ENCODE data around the gene RAD51.
"Not testable (repeated sequence)": the region's sequence is repeated elsewhere in the genome, so short reads cannot be mapped to it uniquely, and the experiment has no call there.

Gene RAD51

DNA sequence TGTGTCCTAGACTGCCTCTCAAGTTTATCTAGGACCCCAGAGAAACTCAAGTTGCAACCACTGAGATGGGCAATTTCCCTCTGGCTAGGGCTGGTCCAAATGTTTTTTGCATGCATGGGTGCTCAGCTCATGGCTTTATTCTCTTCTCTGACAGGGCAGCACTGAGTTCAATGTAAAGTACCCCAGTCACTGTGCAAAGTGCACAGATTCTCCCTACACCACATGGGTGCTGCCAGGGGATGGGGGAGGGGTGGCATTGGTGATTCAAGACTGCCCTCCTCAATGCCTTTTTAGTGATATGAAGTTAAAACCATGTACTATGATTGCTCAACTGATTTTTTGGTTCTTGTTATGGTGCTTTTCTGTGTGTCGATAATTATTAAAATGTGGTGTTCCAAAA is 14.8 kb upstream of the RAD51 start:
- Histone ChIP-seq H3K27me3 (no peaks in the 10 kb centered on the region), H3K36me3 (no peaks in the 10 kb centered on the region), H3K4me3 (ENCODE audit: low read depth, low read length) (no peak overlapping the region), H3K4me1 (no peaks in the 10 kb centered on the region; the same call in 1 of the 2 replicates), H3K9me3 (no peaks in the 10 kb centered on the region)
- TF ChIP-seq, protein P1, sequence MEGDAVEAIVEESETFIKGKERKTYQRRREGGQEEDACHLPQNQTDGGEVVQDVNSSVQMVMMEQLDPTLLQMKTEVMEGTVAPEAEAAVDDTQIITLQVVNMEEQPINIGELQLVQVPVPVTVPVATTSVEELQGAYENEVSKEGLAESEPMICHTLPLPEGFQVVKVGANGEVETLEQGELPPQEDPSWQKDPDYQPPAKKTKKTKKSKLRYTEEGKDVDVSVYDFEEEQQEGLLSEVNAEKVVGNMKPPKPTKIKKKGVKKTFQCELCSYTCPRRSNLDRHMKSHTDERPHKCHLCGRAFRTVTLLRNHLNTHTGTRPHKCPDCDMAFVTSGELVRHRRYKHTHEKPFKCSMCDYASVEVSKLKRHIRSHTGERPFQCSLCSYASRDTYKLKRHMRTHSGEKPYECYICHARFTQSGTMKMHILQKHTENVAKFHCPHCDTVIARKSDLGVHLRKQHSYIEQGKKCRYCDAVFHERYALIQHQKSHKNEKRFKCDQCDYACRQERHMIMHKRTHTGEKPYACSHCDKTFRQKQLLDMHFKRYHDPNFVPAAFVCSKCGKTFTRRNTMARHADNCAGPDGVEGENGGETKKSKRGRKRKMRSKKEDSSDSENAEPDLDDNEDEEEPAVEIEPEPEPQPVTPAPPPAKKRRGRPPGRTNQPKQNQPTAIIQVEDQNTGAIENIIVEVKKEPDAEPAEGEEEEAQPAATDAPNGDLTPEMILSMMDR (IDR thresholded peaks at IDR 0.05; ENCODE audit: low read depth, low read length) = no peak
- no peak for DNase-seq

DNA sequence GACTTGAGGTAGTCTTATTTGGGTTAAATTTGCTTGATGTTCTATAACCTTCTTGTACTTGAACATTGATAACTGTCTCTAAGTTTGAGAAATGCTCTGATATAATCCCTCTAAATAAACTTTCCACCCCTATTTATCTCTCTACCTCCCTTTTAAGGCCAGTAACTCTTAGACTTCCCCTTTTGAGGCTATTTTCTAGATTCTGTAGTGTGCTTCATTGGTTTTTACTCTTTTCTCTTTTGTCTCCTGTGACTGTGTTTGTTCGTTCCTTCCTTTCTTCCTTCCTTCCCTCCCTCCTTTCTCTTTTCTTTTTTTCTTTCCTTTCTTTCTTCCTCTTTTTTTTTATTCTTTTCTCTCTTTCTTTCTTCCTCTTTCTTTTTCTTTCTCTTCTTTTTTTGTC is 14.0 kb upstream of the RAD51 start:
- H3K4me1 ChIP-seq; H3K9me3 ChIP-seq; H3K4me3 ChIP-seq (ENCODE audit: low read depth, low read length); H3K36me3 ChIP-seq; H3K27me3 ChIP-seq; DNase-seq: not testable (repeated sequence)

DNA sequence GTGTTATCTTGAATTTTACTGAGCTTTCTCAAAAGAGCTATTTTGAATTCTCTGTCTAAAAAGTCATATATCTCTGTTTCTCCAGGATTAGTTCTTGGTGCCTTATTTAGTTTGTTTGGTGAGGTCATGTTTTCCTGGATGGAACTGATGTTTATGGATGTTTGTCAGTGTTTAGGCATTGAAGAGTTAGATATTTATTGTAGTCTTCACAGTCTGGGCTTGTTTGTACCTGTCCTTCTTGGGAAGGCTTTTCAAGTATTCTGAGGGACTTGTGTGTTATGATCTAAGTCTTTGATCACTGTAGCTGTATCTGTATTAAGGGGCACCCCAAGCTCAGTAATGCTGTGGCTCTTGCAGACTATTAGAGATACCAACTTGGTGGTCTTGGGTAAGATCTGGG is 10.6 kb upstream of the RAD51 start:
- no peaks in the 10 kb centered on the region; the same call in none of the 2 replicates for H3K4me1 ChIP-seq
- no peaks in the 10 kb centered on the region for H3K27me3 ChIP-seq
- no peak for DNase-seq

DNA sequence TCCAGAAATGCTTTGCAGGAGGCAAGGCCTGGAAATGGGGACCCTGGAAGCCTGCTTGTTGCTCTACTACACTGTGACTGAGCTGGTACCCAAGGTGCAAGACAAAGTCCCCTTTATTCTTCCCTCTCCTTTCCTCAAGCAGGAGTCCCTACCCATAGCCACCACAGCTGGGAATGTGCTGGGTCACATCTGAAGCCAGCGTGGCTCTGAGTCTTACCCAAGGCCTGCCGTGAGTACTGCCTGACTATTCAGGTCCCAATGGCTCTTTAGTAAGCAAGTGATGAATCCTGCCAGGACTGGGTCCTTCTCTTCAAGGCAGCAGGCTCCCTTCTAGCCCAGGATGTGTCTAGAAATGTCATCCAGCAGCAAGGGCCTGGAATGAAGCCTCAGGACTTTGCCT is 9.6 kb upstream of the RAD51 start:
- H3K4me3 ChIP-seq (ENCODE audit: low read depth, low read length) = no peak overlapping the region
- H3K9me3 ChIP-seq = no peaks in the 10 kb centered on the region
- DNase-seq = no peak
- H3K36me3 ChIP-seq = no peaks in the 10 kb centered on the region
- TF ChIP-seq, protein P1 (IDR thresholded peaks at IDR 0.05; ENCODE audit: low read depth, low read length) = no peak
- H3K27me3 ChIP-seq = no peaks in the 10 kb centered on the region
- H3K4me1 ChIP-seq = no peaks in the 10 kb centered on the region; the same call in 1 of the 2 replicates

More for the DNA sequence above, 10.6 kb upstream of the RAD51 start:
- TF ChIP-seq, protein P1 (IDR thresholded peaks at IDR 0.05; ENCODE audit: low read depth, low read length) = no peak
- Histone ChIP-seq H3K36me3 (no peaks in the 10 kb centered on the region), H3K9me3 (no peaks in the 10 kb centered on the region), H3K4me3 (ENCODE audit: low read depth, low read length) (no peak overlapping the region)

DNA sequence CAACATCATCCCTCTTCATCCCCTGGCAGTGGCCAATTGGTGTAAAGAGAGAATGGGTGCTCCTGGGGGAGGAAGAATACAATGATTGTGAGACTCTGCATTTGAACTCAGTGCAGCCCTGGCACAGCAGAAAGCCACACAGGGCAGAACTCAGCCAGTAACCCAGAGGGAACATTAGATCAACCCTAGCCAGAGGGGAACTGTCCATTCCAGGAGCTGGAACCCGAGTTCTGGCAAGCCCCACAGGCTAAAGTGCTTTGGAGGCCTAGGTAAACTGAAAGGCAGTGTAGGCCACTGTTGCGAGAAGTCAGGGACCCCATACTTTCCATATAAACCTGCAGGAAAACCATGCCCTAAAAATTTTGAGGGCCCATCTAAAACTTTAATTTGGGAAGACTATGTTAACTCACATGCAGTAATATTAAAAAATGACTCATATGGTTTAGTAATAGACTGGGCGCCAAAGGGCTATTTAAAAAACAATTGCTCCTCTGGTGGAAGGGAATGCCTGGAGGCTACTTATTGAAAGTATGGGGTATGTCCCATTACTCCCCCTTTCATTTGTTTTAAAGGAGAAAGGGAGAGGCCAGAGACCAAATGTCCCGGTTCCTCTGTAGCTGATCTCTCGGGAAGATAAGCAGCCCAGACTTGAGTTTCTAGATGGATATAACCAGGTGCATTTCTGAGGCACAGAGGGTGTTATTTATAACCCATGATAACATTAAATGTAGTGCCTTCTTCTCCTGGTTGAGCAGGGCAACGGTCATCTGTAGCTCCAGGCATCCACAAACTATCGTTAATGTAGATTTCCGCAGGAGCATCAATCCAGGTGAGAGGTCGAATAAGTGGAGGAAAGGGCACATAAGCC is 5.8 kb upstream of the RAD51 start:
- H3K27me3 ChIP-seq = no peaks in the 10 kb centered on the region
- no peaks in the 10 kb centered on the region; the same call in 1 of the 2 replicates for H3K4me1 ChIP-seq
- no peaks in the 10 kb centered on the region for H3K36me3 ChIP-seq
- TF ChIP-seq, protein P1 (IDR thresholded peaks at IDR 0.05; ENCODE audit: low read depth, low read length) = no peak
- H3K9me3 ChIP-seq = no peaks in the 10 kb centered on the region
- no peak overlapping the region for H3K4me3 ChIP-seq (ENCODE audit: low read depth, low read length)
- DNase-seq = no peak

DNA sequence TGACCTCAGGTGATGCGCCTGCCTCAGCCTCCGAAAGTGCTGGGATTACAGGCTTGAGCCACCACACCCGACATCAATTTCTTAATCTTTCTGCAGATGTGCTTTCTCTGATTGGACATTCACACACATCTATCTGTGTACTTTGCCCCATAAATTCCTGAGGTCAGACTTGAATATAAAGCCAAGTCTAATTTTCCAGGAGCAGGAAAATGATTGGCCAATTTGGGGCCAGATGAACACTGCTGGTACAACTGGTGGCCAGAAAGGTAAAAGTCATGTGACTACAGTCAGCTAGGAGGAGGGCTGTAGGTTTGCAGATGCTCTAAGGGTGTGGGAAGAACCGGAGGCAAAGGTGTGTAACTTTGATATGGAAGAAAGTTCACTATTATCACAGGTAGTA is 3.2 kb upstream of the RAD51 start:
- Histone ChIP-seq H3K4me1 (no peaks in the 10 kb centered on the region), H3K27me3 (no peaks in the 10 kb centered on the region), H3K4me3 (ENCODE audit: low read depth, low read length) (no peak overlapping the region), H3K9me3 (no peaks in the 10 kb centered on the region), H3K36me3 (no peaks in the 10 kb centered on the region)
- no peak for DNase-seq
- TF ChIP-seq, protein P1 (IDR thresholded peaks at IDR 0.05; ENCODE audit: low read depth, low read length) = no peak
